Measurements from ENCODE around the gene AOPEP. TPM values are rescaled to one million over a fixed set of nuclear protein-coding genes. Genes with fewer than 3 reads are reported as not detected.

Gene AOPEP
- total RNA-seq, 4 donors from 2014 or later: 252 to 375 (median 312) TPM

GRCh38 chr9:94896512-94896911, 170.0 kb downstream of the AOPEP start:
- ATAC-seq: no peak

GRCh38 chr9:94899464-94900221, 173.1 kb downstream of the AOPEP start:
- ATAC-seq: no peak
- no peak overlapping the region for H3K4me3 ChIP-seq
- H3K27me3 ChIP-seq: no peaks in the 10 kb centered on the region
- no peaks in the 10 kb centered on the region for H3K36me3 ChIP-seq
- no peaks in the 10 kb centered on the region for H3K9me3 ChIP-seq
- H3K27ac ChIP-seq: peak overlapping the region; percentile 70 to 86 (median 82)
- TF ChIP-seq CTCF (IDR thresholded peaks at IDR 0.05) (no peak), POLR2AphosphoS5 (IDR thresholded peaks at IDR 0.05) (no peak), POLR2A (IDR thresholded peaks at IDR 0.05) (no peak), EP300 (IDR thresholded peaks at IDR 0.05) (no peak)
- WGBS, 2 donors (ENCODE audit: low coverage in 1 of 2): 94 to 99% methylated on average over 5 to 7 of the region's 8 CpGs
- H3K4me1 ChIP-seq: peaks cover 6 to 32% (median 9%) of the 10 kb centered on the region in 3 donors

More at GRCh38 chr9:94896512-94896911, 170.0 kb downstream of the AOPEP start:
- 89 to 92% methylated on average over 3 of the region's 3 CpGs for WGBS, 2 donors (ENCODE audit: low coverage in 1 of 2)
- no peak overlapping the region for H3K27ac ChIP-seq
- no peaks in the 10 kb centered on the region for H3K36me3 ChIP-seq
- no peaks in the 10 kb centered on the region for H3K27me3 ChIP-seq
- peaks cover 5 to 23% (median 6%) of the 10 kb centered on the region in 3 donors for H3K4me1 ChIP-seq
- H3K9me3 ChIP-seq: no peaks in the 10 kb centered on the region
- no peak overlapping the region for H3K4me3 ChIP-seq
- TF ChIP-seq CTCF (IDR thresholded peaks at IDR 0.05) (no peak), EP300 (IDR thresholded peaks at IDR 0.05) (no peak), POLR2AphosphoS5 (IDR thresholded peaks at IDR 0.05) (no peak), POLR2A (IDR thresholded peaks at IDR 0.05) (no peak)

GRCh38 chr9:94900222-94901018, 173.9 kb downstream of the AOPEP start:
- H3K4me3 ChIP-seq: peak overlapping the region; percentile 16 to 21
- WGBS, 2 donors (ENCODE audit: low coverage in 1 of 2): 28 to 42% methylated on average over 10 of the region's 10 CpGs

GRCh38 chr9:94901019-94901363, 174.5 kb downstream of the AOPEP start:
- Histone ChIP-seq H3K9me3 (no peaks in the 10 kb centered on the region), H3K4me1 (peaks cover 6 to 32% (median 9%) of the 10 kb centered on the region in 3 donors), H3K36me3 (no peaks in the 10 kb centered on the region), H3K27me3 (no peaks in the 10 kb centered on the region), H3K27ac (peak overlapping the region; percentile 70 to 86 (median 82)), H3K4me3 (no peak overlapping the region)
- no peak for TF ChIP-seq CTCF (IDR thresholded peaks at IDR 0.05)
- TF ChIP-seq EP300 (IDR thresholded peaks at IDR 0.05): no peak
- no peak for TF ChIP-seq POLR2AphosphoS5 (IDR thresholded peaks at IDR 0.05)
- TF ChIP-seq POLR2A (IDR thresholded peaks at IDR 0.05): no peak
- 74 to 89% methylated on average over 3 to 4 of the region's 4 CpGs for WGBS, 2 donors (ENCODE audit: low coverage in 1 of 2)
- ATAC-seq: peak; percentile 54

More at GRCh38 chr9:94900222-94901018, 173.9 kb downstream of the AOPEP start:
- Histone ChIP-seq H3K9me3 (no peaks in the 10 kb centered on the region), H3K27ac (peak overlapping the region; percentile 70 to 86 (median 82)), H3K36me3 (no peaks in the 10 kb centered on the region), H3K27me3 (no peaks in the 10 kb centered on the region), H3K4me1 (peaks cover 6 to 32% (median 9%) of the 10 kb centered on the region in 3 donors)
- peak; percentile 87 for ATAC-seq
- TF ChIP-seq POLR2AphosphoS5 (IDR thresholded peaks at IDR 0.05) (peak; percentile 96), CTCF (IDR thresholded peaks at IDR 0.05) (no peak)

Measured in gastroesophageal sphincter (tissue), 4 donors.